GM12878 (cell line): ENCODE measurements around the gene NHLRC4. TPM values are rescaled to one million over a fixed set of nuclear protein-coding genes. Genes with fewer than 3 reads are reported as not detected.

Experiments used
- ATAC-seq: fragments of 200-7000 bp; cut with Tn5 transposase; 3 replicates; pipeline ENCODE4 v1.9.1; 2020; ENCODE audit warnings: mild to moderate bottlenecking, moderate library complexity
- BruUV-seq: library from RNA; stranded (reverse); fragments of 400-500 nt; replicated peaks from 2 replicates; lab custom pipeline; 2021; lab: Mats Ljungman, UMichigan
- CTCF ChIA-PET: fragments of 300-600 bp; sonication (Branson Sonifier 250); formaldehyde crosslinking; extraction: SDS; loops from one replicate; lab custom pipeline; 2021; ENCODE audit warnings: inconsistent platforms; lab: Yijun Ruan, JAX
- POLR2A ChIA-PET: fragments of 350-600 bp; formaldehyde crosslinking; extraction: SDS; loops from one replicate; lab custom pipeline; 2021; ENCODE audit warnings: inconsistent platforms; lab: Charles Lee
- RAD21 ChIA-PET: fragments of 300-600 bp; sonication (Branson Sonifier 250); formaldehyde crosslinking; loops from one replicate; lab custom pipeline; 2023; ENCODE audit warnings: antibody characterized with exemption; ENCODE audit not compliant: unreplicated experiment; lab: Charles Lee
- SMC1A ChIA-PET: fragments of 300-600 bp; sonication (Branson Sonifier 250); formaldehyde crosslinking; loops from one replicate; lab custom pipeline; 2023; ENCODE audit not compliant: unreplicated experiment, uncharacterized antibody; lab: Charles Lee
- DNase-seq: peaks from one replicate; pipeline ENCODE4 v3.0.0-alpha.2; 2011; ENCODE audit warnings: low read depth, low spot score
- FAIRE-seq: peaks from 3 replicates; lab custom pipeline; 2011; peaks lifted over from hg19 to GRCh38; lab: Jason Lieb, UNC
- H2AFZ ChIP-seq: 2 replicates; pipeline ENCODE4 v1.6.0; 2011; ENCODE audit warnings: low read depth, low read length, control low read depth; ENCODE audit not compliant: control insufficient read depth
- H3K27ac ChIP-seq: 2 replicates; pipeline ENCODE4 v1.5.1; 2011; ENCODE audit warnings: control low read depth; ENCODE audit not compliant: control insufficient read depth, insufficient read depth
- H3K27me3 ChIP-seq, 2 experiments: replicated peaks in 1 of 2; 2 replicates each; pipeline versions ENCODE4 v1.6.0 to v1.6.1; 2011; ENCODE audit warnings: low read length in 1 of 2; ENCODE audit not compliant: control insufficient read depth in 2 of 2, insufficient read depth in 2 of 2
- H3K36me3 ChIP-seq, 2 experiments: 2 replicates each; pipeline ENCODE4 v1.5.1; 2011; ENCODE audit warnings: low read length in 1 of 2; ENCODE audit not compliant: control insufficient read depth in 2 of 2, insufficient read depth in 2 of 2
- H3K4me1 ChIP-seq: 2 replicates; pipeline ENCODE4 v1.6.1; 2011; ENCODE audit warnings: mild to moderate bottlenecking, low read length, moderate library complexity, mixed read lengths; ENCODE audit not compliant: control insufficient read depth, insufficient read depth
- H3K4me2 ChIP-seq: 2 replicates; pipeline ENCODE4 v1.6.0; 2011; ENCODE audit warnings: control low read depth; ENCODE audit not compliant: control insufficient read depth, insufficient read depth
- H3K4me3 ChIP-seq: fragments of 200-600 bp; sonication (generic); 2 replicates; pipeline ENCODE4 v1.5.1; 2016
- H3K79me2 ChIP-seq: 2 replicates; pipeline ENCODE4 v1.6.0; 2011; ENCODE audit warnings: low read length; ENCODE audit not compliant: control insufficient read depth, insufficient read depth
- H3K9ac ChIP-seq: 2 replicates; pipeline ENCODE4 v1.8.0; 2011; ENCODE audit warnings: low read length, control low read depth, mixed read lengths; ENCODE audit not compliant: control insufficient read depth, insufficient read depth
- H3K9me3 ChIP-seq: replicated peaks from 3 replicates; pipeline ENCODE4 v1.5.1; 2011; ENCODE audit warnings: mild to moderate bottlenecking, low read length; ENCODE audit not compliant: control insufficient read depth, insufficient read depth
- H4K20me1 ChIP-seq: 2 replicates; pipeline ENCODE4 v1.6.0; 2011; ENCODE audit not compliant: control insufficient read depth, insufficient read depth
- BACH1 ChIP-seq: fragments of 450-650 bp; IDR thresholded peaks from 2 replicates; pipeline ENCODE4 v1.6.1; 2017; ENCODE audit warnings: mild to moderate bottlenecking, borderline replicate concordance
- IRF3 ChIP-seq: fragments of 450-650 bp; IDR thresholded peaks from 2 replicates; pipeline ENCODE4 v1.6.1; 2014; ENCODE audit warnings: mild to moderate bottlenecking
- IRF5 ChIP-seq: fragments of 450-650 bp; IDR thresholded peaks from 2 replicates; pipeline ENCODE4 v1.6.1; 2017; ENCODE audit warnings: borderline replicate concordance
- RCOR1 ChIP-seq: conservative IDR thresholded peaks from 2 replicates; pipeline ENCODE4 v1.6.1; 2012; ENCODE audit warnings: low read depth, low read length, improper control_type of control experiment
- RELA ChIP-seq: fragments of 450-650 bp; IDR thresholded peaks from 2 replicates; pipeline ENCODE4 v1.8.0; 2014; ENCODE audit warnings: borderline replicate concordance; ENCODE audit not compliant: partially characterized antibody
- TBL1XR1 ChIP-seq: IDR thresholded peaks from 2 replicates; pipeline ENCODE4 v1.6.1; 2012; ENCODE audit warnings: low read depth, low read length, improper control_type of control experiment
- YY1 ChIP-seq: IDR thresholded peaks from 2 replicates; pipeline ENCODE4 v1.6.1; 2011; ENCODE audit warnings: low read depth, mild to moderate bottlenecking, low read length
- WGBS: methylation state at CpG from one replicate; pipeline ENCODE4 v1.1.6; 2016; ENCODE audit warnings: low lambda C conversion rate; ENCODE audit not compliant: insufficient replicate concordance, insufficient coverage; ENCODE audit errors: missing lambda C conversion rate; 5-methylcytosine and 5-hydroxymethylcytosine counted together
- in situ Hi-C: fragments of 300-500 bp; cut with MboI; formaldehyde crosslinking; loops from 9 replicates; pipeline ENCODE4 v1.14.3; 2018; ENCODE audit warnings: mixed read lengths
- intact Hi-C: fragments of 100-400 bp; cut with micrococcal nuclease; formaldehyde crosslinking; loops from one replicate; pipeline ENCODE4 v1.14.2; 2022; ENCODE audit not compliant: unreplicated experiment
- polyA plus RNA-seq, 11 experiments: library from polyadenylated mRNA; depleted of rRNA in 4 of 11; unstranded in 6 of 11; stranded (reverse) in 5 of 11; fragments of >200 nt; fragmentation: Nextera tagmentation in 4 of 11; fragmentation: Illumina TruSeq in 1 of 11; extraction: Ambion mirVana in 4 of 11; extraction: Trizol in 1 of 11; gene quantifications; 1 replicate in 1 of 11; 2 replicates in 10 of 11; pipeline versions ENCODE4 v1.2.1 to v1.2.3, GENCODE V29; 2011 to 2016; ENCODE audit warnings: inconsistent platforms in 2 of 11, missing spikeins in 2 of 11, low read depth in 1 of 11
- total RNA-seq, 4 experiments: library from RNA; depleted of rRNA in 3 of 4; stranded (reverse); fragments of >200 nt in 3 of 4; fragmentation: Illumina TruSeq in 1 of 4; extraction: Trizol in 1 of 4; gene quantifications; 2 replicates each; pipeline versions ENCODE4 v1.2.1 to v1.2.3, GENCODE V29; 2013 to 2021

Gene NHLRC4
- total and polyA plus RNA-seq, 10 of the 15 experiments (the other 5 are each of a cell fraction or from before 2014, with no cell fraction given): 0.07 to 1.1 (median 0.57) TPM; not detected in 3

GRCh38 chr16:593406-593805 is 26.6 kb downstream of the NHLRC4 start:
- BruUV-seq: no TSS peak
- Histone ChIP-seq H3K4me1 (peaks cover 8% of the 10 kb centered on the region), H3K9me3 (no peaks in the 10 kb centered on the region), H3K4me3 (no peak overlapping the region), H3K79me2 (peaks cover 15% of the 10 kb centered on the region), H4K20me1 (no peaks in the 10 kb centered on the region), H3K27me3 (no peaks in the 10 kb centered on the region), H3K27ac (no peak overlapping the region), H3K9ac (no peak overlapping the region), H3K4me2 (no peak overlapping the region), H2AFZ (no peak overlapping the region), H3K36me3 (no peaks in the 10 kb centered on the region)
- SMC1A ChIA-PET: no interaction called here
- no peak for DNase-seq
- RAD21 ChIA-PET: no interaction called here
- no peak for ATAC-seq
- WGBS: 54% methylated on average over 9 of the region's 9 CpGs
- CTCF ChIA-PET: interaction anchor here (0.5 kb wide), 1 partner anchor 71 kb away, joined by 3 read pairs; no protein-coding TSS in a partner anchor
- in situ Hi-C loops (no loop called here), intact Hi-C loops (no loop called here)
- no peak for FAIRE-seq
- POLR2A ChIA-PET: interaction anchor here (1.4 kb wide), 1 partner anchor 43 kb away, joined by 3 read pairs; the partner anchor contains the start of gene METTL26
- TF ChIP-seq IRF3 (no peak), YY1 (no peak), RELA (no peak), TBL1XR1 (no peak), RCOR1 (no peak), BACH1 (no peak), IRF5 (no peak)
